Large intestine (tissue), 3 donors: Measurements from ENCODE around the gene HBB. TPM values are rescaled to one million over a fixed set of nuclear protein-coding genes. Genes with fewer than 3 reads are reported as not detected.

Experiments
- DNase-seq, 2 donors: peaks; one replicate each; pipeline versions ENCODE4 v3.0.0 to v3.0.0-alpha.2; 2013
- H3K27ac ChIP-seq: one replicate; pipeline ENCODE4 v1.5.1; 2013; ENCODE audit warnings: low read length
- H3K27me3 ChIP-seq: 2 replicates; pipeline ENCODE4 v1.6.1; 2013; ENCODE audit warnings: low read length; ENCODE audit not compliant: control insufficient read depth, insufficient read depth
- H3K36me3 ChIP-seq: 2 replicates; pipeline ENCODE4 v1.6.1; 2013; ENCODE audit warnings: low read length; ENCODE audit not compliant: control insufficient read depth, insufficient read depth
- H3K4me1 ChIP-seq: one replicate; pipeline ENCODE4 v1.6.1; 2013; ENCODE audit warnings: low read length; ENCODE audit not compliant: control insufficient read depth, insufficient read depth
- H3K4me3 ChIP-seq: one replicate; pipeline ENCODE4 v1.5.1; 2013; ENCODE audit warnings: low read length
- H3K9me3 ChIP-seq: one replicate; pipeline ENCODE4 v1.6.1; 2013; ENCODE audit warnings: mild to moderate bottlenecking, low read depth, low read length, moderate library complexity; ENCODE audit not compliant: control insufficient read depth
- WGBS: methylation state at CpG from one replicate; pipeline ENCODE4 v1.1.5; 2013; ENCODE audit warnings: low lambda C conversion rate; ENCODE audit not compliant: insufficient coverage; 5-methylcytosine and 5-hydroxymethylcytosine counted together
- polyA plus RNA-seq: library from polyadenylated mRNA; unstranded; fragments of 120-200 nt; gene quantifications from one replicate; pipeline ENCODE4 v1.2.1, GENCODE V29; 2013

The HBB gene
- polyA plus RNA-seq, 1 donor: 175 TPM

- Histone ChIP-seq H3K27ac (no peak overlapping the region), H3K36me3 (no peaks in the 10 kb centered on the region), H3K4me1 (no peaks in the 10 kb centered on the region), H3K4me3 (no peak overlapping the region), H3K27me3 (no peaks in the 10 kb centered on the region), H3K9me3 (no peaks in the 10 kb centered on the region)
- no CpG with 5 or more reads among the region's 1 CpG for WGBS
- DNase-seq: no peak
Observed at GRCh38 chr11:5229356-5229755, 2.5 kb upstream of the HBB start.

- DNase-seq: no peak
- Histone ChIP-seq H3K27me3 (no peaks in the 10 kb centered on the region), H3K36me3 (no peaks in the 10 kb centered on the region), H3K27ac (no peak overlapping the region), H3K4me3 (no peak overlapping the region), H3K4me1 (no peaks in the 10 kb centered on the region), H3K9me3 (no peaks in the 10 kb centered on the region)
- WGBS: 81% methylated on average over 5 of the region's 5 CpGs
Observed at GRCh38 chr11:5228124-5228523, 1.3 kb upstream of the HBB start.

- WGBS: 60% methylated on average over 1 of the region's 1 CpG
- no peaks in the 10 kb centered on the region for H3K36me3 ChIP-seq
- no peak overlapping the region for H3K27ac ChIP-seq
- no peaks in the 10 kb centered on the region for H3K27me3 ChIP-seq
- H3K4me3 ChIP-seq: no peak overlapping the region
- H3K4me1 ChIP-seq: no peaks in the 10 kb centered on the region
- DNase-seq: no peak
- H3K9me3 ChIP-seq: no peaks in the 10 kb centered on the region
Observed at GRCh38 chr11:5227681-5228080, 810 bp upstream of the HBB start.

- Histone ChIP-seq H3K9me3 (no peaks in the 10 kb centered on the region), H3K4me3 (no peak overlapping the region), H3K4me1 (no peaks in the 10 kb centered on the region), H3K36me3 (no peaks in the 10 kb centered on the region), H3K27me3 (no peaks in the 10 kb centered on the region), H3K27ac (no peak overlapping the region)
- no CpG with 5 or more reads among the region's 2 CpGs for WGBS
- no peak for DNase-seq
Observed at GRCh38 chr11:5225480-5225871, 1.4 kb downstream of the HBB start.

DNA sequence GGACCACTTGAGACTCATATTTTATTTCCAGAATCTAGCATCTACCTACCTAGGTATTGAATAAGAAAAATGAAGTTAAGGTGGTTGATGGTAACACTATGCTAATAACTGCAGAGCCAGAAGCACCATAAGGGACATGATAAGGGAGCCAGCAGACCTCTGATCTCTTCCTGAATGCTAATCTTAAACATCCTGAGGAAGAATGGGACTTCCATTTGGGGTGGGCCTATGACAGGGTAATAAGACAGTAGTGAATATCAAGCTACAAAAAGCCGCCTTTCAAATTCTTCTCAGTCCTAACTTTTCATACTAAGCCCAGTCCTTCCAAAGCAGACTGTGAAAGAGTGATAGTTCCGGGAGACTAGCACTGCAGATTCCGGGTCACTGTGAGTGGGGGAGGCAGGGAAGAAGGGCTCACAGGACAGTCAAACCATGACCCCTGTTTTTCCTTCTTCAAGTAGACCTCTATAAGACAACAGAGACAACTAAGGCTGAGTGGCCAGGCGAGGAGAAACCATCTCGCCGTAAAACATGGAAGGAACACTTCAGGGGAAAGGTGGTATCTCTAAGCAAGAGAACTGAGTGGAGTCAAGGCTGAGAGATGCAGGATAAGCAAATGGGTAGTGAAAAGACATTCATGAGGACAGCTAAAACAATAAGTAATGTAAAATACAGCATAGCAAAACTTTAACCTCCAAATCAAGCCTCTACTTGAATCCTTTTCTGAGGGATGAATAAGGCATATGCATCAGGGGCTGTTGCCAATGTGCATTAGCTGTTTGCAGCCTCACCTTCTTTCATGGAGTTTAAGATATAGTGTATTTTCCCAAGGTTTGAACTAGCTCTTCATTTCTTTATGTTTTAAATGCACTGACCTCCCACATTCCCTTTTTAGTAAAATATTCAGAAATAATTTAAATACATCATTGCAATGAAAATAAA is 2.1 kb downstream of the HBB start:
- Histone ChIP-seq H3K9me3 (no peaks in the 10 kb centered on the region), H3K4me1 (no peaks in the 10 kb centered on the region), H3K27ac (no peak overlapping the region), H3K4me3 (no peak overlapping the region), H3K36me3 (no peaks in the 10 kb centered on the region), H3K27me3 (no peaks in the 10 kb centered on the region)
- WGBS: no CpG with 5 or more reads among the region's 6 CpGs
- no peak for DNase-seq

DNA sequence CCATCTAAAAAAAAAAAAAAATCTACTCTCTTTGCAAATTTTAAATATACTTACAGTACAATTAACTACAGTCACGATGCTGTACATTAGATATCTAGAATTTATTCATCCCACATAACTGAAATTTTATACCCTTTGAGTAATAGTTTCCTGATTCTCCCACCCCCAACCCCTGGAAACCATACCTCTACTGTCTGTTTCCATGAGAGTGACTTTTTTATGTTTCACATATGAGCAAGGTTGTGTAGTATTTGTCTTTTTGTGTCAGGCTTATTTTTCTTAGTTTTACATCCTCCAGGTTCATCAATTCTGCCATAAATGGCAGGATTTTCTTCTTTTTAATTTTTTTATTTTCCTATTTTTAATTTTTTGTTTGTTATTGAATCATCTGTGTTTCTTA is 3.2 kb downstream of the HBB start:
- H3K27me3 ChIP-seq: no peaks in the 10 kb centered on the region
- 83% methylated on average over 1 of the region's 1 CpG for WGBS
- H3K9me3 ChIP-seq: no peaks in the 10 kb centered on the region
- no peaks in the 10 kb centered on the region for H3K36me3 ChIP-seq
- H3K4me3 ChIP-seq: no peak overlapping the region
- H3K4me1 ChIP-seq: no peaks in the 10 kb centered on the region
- no peak for DNase-seq
- no peak overlapping the region for H3K27ac ChIP-seq

DNA sequence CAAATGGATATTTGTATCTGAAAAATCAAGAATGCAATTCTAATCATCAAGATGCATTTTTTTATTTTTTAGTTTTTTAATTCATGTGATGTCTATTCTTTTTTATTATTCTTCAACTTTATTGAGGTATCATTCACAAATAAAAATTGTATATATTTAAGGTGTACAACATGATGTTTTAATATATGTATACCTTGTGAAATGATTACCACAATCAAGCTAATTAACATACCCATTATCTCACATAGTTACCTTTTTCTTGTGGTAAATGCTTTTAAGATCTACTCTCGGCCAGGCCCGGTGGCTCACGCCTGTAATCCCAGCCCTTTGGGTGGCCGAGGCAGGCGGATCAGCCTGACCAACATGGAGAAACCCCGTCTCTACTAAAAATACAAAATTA is 3.7 kb downstream of the HBB start:
- Histone ChIP-seq H3K4me1 (no peaks in the 10 kb centered on the region), H3K36me3 (no peaks in the 10 kb centered on the region), H3K27ac (no peak overlapping the region), H3K27me3 (no peaks in the 10 kb centered on the region), H3K4me3 (no peak overlapping the region), H3K9me3 (no peaks in the 10 kb centered on the region)
- DNase-seq: no peak
- no CpG with 5 or more reads among the region's 6 CpGs for WGBS

- H3K9me3 ChIP-seq: no peaks in the 10 kb centered on the region
- H3K27ac ChIP-seq: no peak overlapping the region
- no peaks in the 10 kb centered on the region for H3K36me3 ChIP-seq
- no peaks in the 10 kb centered on the region for H3K4me1 ChIP-seq
- 20% methylated on average over 1 of the region's 7 CpGs for WGBS
- no peak for DNase-seq
- H3K4me3 ChIP-seq: no peak overlapping the region
- H3K27me3 ChIP-seq: no peaks in the 10 kb centered on the region
Observed at GRCh38 chr11:5210376-5210885, 16.4 kb downstream of the HBB start.

GRCh38 chr11:5204787-5205186 is 22.1 kb downstream of the HBB start:
- Histone ChIP-seq H3K9me3 (no peaks in the 10 kb centered on the region), H3K36me3 (no peaks in the 10 kb centered on the region), H3K27ac (no peak overlapping the region), H3K4me1 (no peaks in the 10 kb centered on the region), H3K27me3 (no peaks in the 10 kb centered on the region), H3K4me3 (no peak overlapping the region)
- peak in 1 of 2 donors; percentile 3 for DNase-seq
- WGBS: no CpG with 5 or more reads among the region's 1 CpG

- Histone ChIP-seq H3K27ac (no peak overlapping the region), H3K36me3 (no peaks in the 10 kb centered on the region), H3K4me1 (no peaks in the 10 kb centered on the region), H3K9me3 (no peaks in the 10 kb centered on the region), H3K27me3 (no peaks in the 10 kb centered on the region), H3K4me3 (no peak overlapping the region)
- no peak for DNase-seq
- WGBS: no CpG with 5 or more reads among the region's 2 CpGs
Observed at GRCh38 chr11:5203366-5203765, 23.5 kb downstream of the HBB start.

GRCh38 chr11:5200582-5200981 is 26.3 kb downstream of the HBB start, which contains the start of gene OR51V1:
TSS of gene OR51V1 (minus strand) at chr11:5200682. CDS start at chr11:5200682, 0 bp downstream.
- DNase-seq: no peak
- Histone ChIP-seq H3K27ac (no peak within 1 kb of the TSS), H3K4me3 (no peak within 1 kb of the TSS), H3K4me1 (no peaks in the 10 kb centered on the region), H3K9me3 (no peaks in the 10 kb centered on the region), H3K36me3 (no peaks in the 10 kb centered on the region), H3K27me3 (no peaks in the 10 kb centered on the region)
- no CpG with 5 or more reads among the region's 1 CpG for WGBS
